ENCODE results near the gene ENTHD1.

DNA sequence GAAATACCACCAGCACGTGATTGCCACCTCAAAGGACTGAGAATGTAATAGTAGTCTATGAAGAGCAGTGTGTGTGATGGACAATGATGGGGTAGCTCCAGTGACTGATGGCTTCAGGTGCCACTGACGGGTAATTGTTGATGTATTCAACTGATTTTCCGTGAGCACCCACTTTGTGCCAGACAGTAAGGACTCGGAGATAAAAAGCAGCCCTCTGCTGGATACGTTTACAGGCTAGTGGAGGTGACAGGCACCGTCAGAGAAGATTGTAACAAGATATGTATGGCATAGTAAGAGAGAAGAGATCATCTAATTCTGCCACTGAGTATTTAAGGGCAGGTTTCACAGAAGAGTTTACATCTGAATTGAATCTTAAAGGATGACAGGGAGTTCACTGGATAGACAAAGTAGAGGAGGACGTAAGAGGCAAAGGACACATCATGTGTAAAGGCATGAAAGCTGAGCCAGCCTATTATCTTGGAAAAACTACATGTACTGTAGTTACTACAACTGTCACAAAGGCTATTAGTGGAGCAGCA is 1.1 kb upstream of the ENTHD1 start:
- TF ChIP-seq, protein P1, sequence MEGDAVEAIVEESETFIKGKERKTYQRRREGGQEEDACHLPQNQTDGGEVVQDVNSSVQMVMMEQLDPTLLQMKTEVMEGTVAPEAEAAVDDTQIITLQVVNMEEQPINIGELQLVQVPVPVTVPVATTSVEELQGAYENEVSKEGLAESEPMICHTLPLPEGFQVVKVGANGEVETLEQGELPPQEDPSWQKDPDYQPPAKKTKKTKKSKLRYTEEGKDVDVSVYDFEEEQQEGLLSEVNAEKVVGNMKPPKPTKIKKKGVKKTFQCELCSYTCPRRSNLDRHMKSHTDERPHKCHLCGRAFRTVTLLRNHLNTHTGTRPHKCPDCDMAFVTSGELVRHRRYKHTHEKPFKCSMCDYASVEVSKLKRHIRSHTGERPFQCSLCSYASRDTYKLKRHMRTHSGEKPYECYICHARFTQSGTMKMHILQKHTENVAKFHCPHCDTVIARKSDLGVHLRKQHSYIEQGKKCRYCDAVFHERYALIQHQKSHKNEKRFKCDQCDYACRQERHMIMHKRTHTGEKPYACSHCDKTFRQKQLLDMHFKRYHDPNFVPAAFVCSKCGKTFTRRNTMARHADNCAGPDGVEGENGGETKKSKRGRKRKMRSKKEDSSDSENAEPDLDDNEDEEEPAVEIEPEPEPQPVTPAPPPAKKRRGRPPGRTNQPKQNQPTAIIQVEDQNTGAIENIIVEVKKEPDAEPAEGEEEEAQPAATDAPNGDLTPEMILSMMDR (IDR thresholded peaks at IDR 0.05; ENCODE audit: low read depth, low read length) = no peak
- TF ChIP-seq EZH2phosphoT487 (IDR thresholded peaks at IDR 0.05; ENCODE audit: low read depth) = no peak

Measured in OCI-LY3 (cell line).